Stimulated activated CD4-positive, alpha-beta T cell treated with anti-CD3 and anti-CD28 coated beads, Interleukin-12 subunit alpha, Interleukin-12 subunit beta, amount 100 ng/mL, for 48 hours (primary cell): ENCODE data around the gene OR52N1.

Experiments
- DNase-seq, 3 donors: peaks; one replicate each; pipeline ENCODE4 v3.0.0-alpha.2; 2020; ENCODE audit warnings: low read depth in 2 of 3, low spot score in 1 of 3

OR52N1 gene

DNA sequence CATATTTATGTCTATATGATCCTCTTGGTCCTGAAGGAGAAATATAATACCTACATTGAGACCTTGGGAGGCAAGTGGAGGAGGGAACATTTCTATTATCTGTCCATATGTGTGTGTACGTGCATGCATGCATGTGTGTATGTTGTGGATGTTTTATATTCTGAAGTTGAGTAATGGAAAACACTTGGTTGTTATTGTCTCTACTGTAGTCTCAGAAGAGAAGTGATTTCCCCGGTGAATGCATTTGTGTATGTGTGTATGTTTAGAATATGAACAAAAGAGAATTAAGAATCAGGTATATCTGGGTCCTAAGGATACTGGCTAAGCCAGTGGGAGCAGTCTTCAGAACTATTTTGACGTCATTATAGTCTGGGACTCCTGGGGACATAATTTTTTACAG, at the start of gene OR52N1:
Gene OR52N1, minus strand, starts transcription at position 101 of the 400 bp plus-strand sequence. CDS start 2,449 bp downstream, outside the sequence.
- DNase-seq = no peak

- DNase-seq = no peak
Measured at GRCh38 chr11:5837695-5838094, 46.6 kb upstream of the OR52N1 start.

GRCh38 chr11:5833446-5833845, 42.4 kb upstream of the OR52N1 start:
- no peak for DNase-seq

GRCh38 chr11:5831196-5831829, 40.2 kb upstream of the OR52N1 start:
- no peak for DNase-seq

- DNase-seq = no peak
Measured at GRCh38 chr11:5818245-5818886, 27.3 kb upstream of the OR52N1 start.

GRCh38 chr11:5815534-5815933, 24.5 kb upstream of the OR52N1 start:
- DNase-seq = no peak

DNA sequence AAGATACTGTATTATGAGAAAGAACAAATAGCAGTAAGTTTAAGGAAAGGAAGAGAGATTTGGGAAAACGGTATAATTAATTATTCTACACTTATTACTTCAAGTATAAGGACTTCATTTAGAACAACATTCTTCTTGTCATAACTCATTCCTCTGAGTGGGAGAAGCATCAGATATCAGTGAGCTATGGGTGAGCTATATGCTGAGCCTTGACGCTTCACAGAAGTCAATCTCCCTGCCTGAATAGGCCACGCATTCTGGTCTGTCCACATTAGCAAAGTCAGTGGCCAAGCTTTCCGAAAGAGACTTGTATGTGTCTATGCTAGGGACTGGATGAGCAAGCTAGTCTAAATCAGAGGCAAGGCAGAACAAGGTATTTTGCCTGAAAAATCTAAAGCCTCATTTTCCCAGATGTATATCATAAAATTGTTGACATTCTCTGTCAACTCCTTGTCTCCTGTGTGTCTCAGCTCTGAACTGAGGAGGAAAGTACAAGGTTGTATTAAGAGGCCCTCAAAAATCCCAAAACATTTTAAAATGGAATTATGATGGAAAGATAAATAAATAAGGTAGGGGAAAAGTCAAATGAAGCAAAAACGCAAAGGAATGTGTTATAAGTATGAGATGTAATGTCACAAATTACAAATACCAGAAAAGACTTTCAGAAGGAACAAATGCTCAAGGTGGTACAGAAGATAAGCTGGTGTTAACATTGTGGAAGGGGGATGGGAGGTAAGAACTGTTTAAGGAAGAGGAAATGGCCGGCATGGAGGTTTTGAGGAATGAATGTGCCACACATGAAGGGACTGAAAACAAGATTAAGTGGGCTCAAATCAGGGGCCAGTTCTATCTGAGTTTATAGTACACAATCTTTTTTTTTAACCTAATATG, 19.1 kb upstream of the OR52N1 start:
- no peak for DNase-seq

DNA sequence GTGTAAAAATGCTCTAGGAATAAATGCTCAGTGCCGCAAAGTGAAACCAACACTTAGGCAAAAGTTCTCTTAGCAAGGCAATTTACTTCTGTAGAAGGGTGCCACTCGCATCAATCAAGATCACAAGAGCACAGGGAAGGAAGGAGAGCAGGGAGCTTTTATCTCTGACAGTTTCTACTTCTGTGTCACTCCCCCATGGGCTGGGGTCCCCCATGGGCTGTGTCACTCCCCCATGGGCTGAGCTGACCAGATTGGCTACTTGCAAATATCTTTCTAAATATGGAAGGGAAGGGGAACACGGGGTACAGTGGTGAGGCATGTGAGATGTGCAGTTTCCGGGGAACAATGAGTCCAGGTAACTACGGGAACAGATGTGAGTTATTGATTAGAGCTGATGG, 18.1 kb upstream of the OR52N1 start:
- no peak for DNase-seq

DNA sequence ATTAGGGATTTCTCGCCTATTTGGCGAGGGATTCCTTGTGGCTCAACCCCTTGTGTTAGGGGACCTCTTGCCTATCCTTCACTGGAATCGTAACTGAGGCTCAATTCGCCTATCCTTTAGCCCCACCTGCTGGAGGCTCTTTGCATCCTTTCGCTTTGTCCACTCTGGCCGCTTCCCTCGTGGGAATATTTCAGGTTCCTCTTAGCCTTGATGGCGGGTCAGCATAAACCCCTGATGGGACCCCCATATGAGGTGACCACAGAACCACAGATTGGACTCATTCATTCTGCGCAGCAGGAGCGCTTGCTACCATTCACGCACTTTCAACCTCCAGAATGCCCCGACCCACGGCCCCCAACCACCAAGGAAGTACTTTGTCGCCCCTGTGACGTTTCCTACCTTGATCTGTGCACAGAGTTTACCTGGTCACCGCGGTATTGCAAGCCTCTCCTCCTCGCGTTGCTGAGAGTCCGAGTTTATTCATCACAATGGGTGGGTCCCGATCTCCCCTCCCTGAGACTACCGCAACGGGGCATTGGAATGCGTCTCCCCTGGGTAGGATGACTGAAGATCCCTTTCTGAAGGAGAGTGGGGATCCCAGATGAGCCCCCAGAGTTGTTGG, 17.5 kb upstream of the OR52N1 start, which contains the start of gene OR52N2:
Gene OR52N2, plus strand, starts transcription at position 425 of the 622 bp plus-strand sequence. CDS start 11,412 bp downstream, outside the sequence.
- DNase-seq = peak; percentile 34 to 74 (median 53)

DNA sequence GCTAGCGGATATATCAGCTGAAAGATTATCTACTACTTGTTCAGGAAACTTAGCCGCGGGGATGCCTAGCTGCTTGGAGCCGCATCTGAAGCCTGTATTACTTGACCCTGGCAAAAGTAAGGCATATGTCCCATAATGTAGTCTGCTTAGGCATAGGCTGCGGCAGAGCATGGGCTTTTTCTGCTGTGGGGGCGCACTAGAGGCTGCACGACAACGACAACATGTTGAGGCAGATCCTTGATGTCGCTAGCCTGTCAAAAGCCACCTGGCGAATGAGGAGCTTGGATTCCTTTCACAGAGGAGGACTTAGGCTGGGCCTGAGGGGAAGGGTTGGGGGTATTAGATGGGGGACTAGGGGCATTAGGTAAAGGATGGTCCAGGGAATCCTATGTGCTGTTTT, 16.5 kb upstream of the OR52N1 start:
- DNase-seq = no peak

GRCh38 chr11:5803982-5804381, 12.9 kb upstream of the OR52N1 start:
- no peak for DNase-seq

DNA sequence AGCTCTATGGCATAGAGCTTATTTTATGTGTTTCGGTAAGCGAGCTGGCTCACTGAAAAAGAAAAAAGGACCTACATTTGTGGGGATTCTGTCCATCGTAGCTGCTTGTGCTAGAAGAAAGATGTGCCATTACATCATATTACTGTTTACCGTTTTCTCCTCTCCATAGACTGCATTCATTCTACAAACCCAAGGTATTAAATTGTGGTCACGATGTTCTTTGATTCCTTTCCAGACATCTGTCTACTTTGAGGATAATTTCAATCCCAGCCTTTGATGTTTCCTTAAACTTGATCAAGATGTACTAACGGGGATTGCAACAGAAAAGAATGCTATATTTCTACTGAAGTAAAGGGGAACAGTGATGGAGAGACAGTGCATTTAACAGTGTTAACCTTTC, 5.5 kb upstream of the OR52N1 start:
- no peak for DNase-seq

- no peak for DNase-seq
Measured at GRCh38 chr11:5783255-5783654, 7.8 kb downstream of the OR52N1 start, which contains the start of gene OR52N5. TSS of gene OR52N5 (minus strand) at chr11:5783355. CDS start at chr11:5778634, 4,721 bp downstream.

GRCh38 chr11:5767056-5767455, 24.0 kb downstream of the OR52N1 start:
- no peak for DNase-seq

DNA sequence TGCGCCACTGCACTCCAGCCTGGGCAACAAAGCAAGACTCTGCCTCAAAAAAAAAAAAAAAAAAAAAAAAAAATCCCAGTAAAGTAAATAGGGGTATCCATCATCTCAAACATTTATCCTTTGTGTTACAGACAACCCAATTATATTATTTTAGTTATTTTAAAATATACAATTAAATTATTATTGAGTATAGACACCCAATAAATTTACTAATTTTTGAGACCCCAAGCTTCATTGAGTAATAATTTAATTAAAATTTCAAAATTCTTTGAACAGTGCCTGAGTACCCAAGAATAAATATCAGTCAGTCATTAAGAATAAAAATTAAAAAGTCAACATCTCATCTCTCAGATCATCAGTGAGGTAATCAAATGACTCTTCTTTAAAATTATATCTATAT, 37.1 kb downstream of the OR52N1 start, which contains the start of gene OR52N4:
Gene OR52N4, plus strand, starts transcription at position 301 of the 400 bp plus-strand sequence. CDS start 498 bp downstream, outside the sequence.
- DNase-seq = no peak

- no peak for DNase-seq
Measured at GRCh38 chr11:5749836-5750235, 41.2 kb downstream of the OR52N1 start.

- DNase-seq = no peak
Measured at GRCh38 chr11:5746614-5747013, 44.5 kb downstream of the OR52N1 start.

- no peak for DNase-seq
Measured at GRCh38 chr11:5738431-5738830, 52.6 kb downstream of the OR52N1 start.

DNA sequence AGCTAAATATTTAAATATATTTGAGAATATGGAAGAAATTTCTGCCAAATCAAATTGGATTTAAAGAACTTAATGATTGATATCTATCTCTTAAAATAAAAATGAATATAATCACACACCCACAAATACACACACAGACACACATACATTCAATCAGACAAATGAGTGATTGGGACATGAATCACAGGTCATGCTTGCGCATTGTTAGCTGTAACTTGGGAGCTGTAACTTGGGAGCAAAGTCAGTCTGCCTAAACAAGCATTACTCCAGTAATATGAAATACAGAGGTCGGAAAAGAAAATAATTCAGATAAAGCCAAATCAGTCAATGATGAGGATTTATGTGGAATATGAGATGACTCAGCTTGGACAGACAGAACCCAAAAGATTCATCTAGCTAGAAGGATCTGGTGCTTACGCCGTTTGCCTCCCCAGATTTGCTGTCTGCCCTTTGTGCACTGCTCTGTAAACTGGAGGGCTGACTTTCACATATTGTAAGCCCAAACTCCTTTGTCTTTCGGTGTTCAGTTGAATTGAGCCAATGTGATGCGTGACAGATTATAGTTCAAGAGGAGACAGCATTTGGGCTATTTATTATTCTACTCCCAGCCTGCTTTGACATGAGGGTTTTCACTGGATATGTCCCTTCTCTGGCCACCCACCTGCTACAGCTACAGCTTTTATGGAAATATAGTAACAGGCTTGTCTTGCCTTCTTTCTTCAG, 53.2 kb downstream of the OR52N1 start:
- DNase-seq = no peak

- no peak for DNase-seq
Measured at GRCh38 chr11:5737091-5737490, 54.0 kb downstream of the OR52N1 start.
